GM12878 (cell line): ENCODE data around the gene ZNF213.

ENCODE experiments used
- RAD21 ChIP-seq: IDR thresholded peaks from 2 replicates; pipeline ENCODE4 v1.6.1; 2011; ENCODE audit warnings: mild to moderate bottlenecking, low read depth, low read length, moderate library complexity; ENCODE audit not compliant: insufficient read depth
- SPI1 ChIP-seq: IDR thresholded peaks from 2 replicates; pipeline ENCODE4 v1.6.1; 2011; ENCODE audit warnings: low read depth, mild to moderate bottlenecking, low read length, moderate library complexity, borderline replicate concordance; ENCODE audit not compliant: insufficient read depth
- TAF1 ChIP-seq: IDR thresholded peaks from 2 replicates; pipeline ENCODE4 v1.6.1; 2011; ENCODE audit warnings: mild to moderate bottlenecking, low read depth, low read length, borderline replicate concordance

DNA sequence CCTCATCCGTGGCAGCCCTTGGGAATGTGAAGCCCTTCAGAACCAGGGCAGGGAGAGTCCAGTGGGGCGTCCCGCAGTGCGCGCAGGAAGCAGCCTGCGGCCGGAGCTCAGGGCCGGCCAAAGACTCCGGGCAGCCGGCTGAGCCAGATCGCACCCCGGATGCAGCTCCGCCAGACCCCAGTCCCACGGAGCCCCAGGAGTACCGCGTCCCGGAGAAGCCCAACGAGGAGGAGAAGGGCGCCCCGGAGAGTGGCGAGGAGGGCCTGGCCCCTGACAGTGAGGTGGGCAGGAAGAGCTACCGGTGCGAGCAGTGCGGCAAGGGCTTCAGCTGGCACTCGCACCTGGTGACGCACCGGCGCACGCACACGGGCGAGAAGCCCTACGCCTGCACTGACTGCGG, 15.5 kb upstream of the ZNF213 start:
- TF ChIP-seq SPI1, result no peak
- no peak for TF ChIP-seq RAD21
- no peak for TF ChIP-seq TAF1
